ENCODE results near the gene PRICKLE2.

GRCh38 chr3:64199932-64200331 is 25.3 kb downstream of the PRICKLE2 start:
- TF ChIP-seq OSR1 (CRISPR knock-in tag; IDR thresholded peaks at IDR 0.05): no peak
- TF ChIP-seq GLIS3 (CRISPR knock-in tag; IDR thresholded peaks at IDR 0.05): no peak
- TF ChIP-seq PATZ1 (CRISPR knock-in tag; IDR thresholded peaks at IDR 0.05; ENCODE audit: borderline replicate concordance): peak; percentile 98; the same call in 1 of the 2 replicates
- no peak for TF ChIP-seq ZNF565 (CRISPR knock-in tag; conservative IDR thresholded peaks at IDR 0.05; ENCODE audit: low read depth)

Data from SK-N-SH treated with all-trans-retinoic acid at 6 μM for 48 hours (cell line).